GM20431 (cell line): ENCODE measurements around the gene ICAM1.
"Not testable (repeated sequence)": the region's sequence is repeated elsewhere in the genome, so short reads cannot be mapped to it uniquely, and the experiment has no call there.

Experiments
- in situ Hi-C: fragments of 300-500 bp; cut with MseI, MboI; formaldehyde crosslinking; loops from one replicate; pipeline ENCODE4 v1.15.0; 2020; ENCODE audit warnings: low sequenced_read_pairs; ENCODE audit not compliant: unreplicated experiment

Gene ICAM1

DNA sequence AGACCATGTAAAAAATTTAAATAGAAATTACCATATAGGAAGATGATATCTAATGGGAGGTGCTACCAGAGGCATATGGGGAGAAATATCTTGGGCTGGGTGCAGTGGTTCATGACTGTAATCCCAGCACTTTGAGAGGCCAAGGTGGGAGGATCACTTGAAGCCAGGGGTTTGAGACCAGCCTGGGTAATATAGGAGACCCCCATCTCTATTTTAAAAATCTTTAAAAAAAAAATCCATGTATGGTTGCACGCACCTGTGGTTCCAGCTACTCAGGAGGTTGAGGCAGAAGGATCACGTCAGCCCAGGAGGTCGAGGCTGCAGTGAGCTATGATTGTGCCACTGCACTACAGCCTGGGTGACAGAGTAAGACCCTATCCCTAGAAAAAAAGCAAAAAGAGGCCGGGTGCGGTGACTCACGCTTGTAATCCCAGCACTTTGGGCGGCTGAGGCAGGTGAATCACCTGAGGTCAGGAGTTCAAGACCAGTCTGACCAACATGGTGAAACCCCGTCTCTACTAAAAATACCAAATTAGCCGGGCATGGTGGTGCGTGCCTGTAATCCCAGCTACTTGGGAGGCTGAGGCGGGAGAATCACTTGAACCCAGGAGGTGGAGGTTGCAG lies 29.0 kb upstream of the ICAM1 start:
- in situ Hi-C loops = not testable (repeated sequence)

DNA sequence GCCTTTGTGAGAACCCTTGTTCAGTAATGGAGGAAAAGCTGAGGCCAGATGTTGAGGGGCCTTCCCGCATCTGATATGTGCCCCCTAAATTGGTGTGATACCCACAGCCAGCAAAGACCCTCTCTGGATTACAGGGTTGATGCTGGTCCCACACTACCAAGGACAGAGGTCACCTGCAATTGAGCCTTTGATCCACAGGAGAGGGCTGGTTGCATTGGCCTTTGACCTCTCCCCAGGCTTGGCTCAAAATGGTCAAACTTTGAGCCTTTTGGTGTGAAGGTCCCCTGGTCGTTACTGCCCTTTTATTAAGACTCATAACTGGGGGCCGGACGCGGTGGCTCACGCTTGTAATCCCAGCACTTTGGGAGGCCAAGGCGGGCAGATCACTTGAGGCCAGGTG lies 27.3 kb upstream of the ICAM1 start:
- in situ Hi-C loops = no loop called here

DNA sequence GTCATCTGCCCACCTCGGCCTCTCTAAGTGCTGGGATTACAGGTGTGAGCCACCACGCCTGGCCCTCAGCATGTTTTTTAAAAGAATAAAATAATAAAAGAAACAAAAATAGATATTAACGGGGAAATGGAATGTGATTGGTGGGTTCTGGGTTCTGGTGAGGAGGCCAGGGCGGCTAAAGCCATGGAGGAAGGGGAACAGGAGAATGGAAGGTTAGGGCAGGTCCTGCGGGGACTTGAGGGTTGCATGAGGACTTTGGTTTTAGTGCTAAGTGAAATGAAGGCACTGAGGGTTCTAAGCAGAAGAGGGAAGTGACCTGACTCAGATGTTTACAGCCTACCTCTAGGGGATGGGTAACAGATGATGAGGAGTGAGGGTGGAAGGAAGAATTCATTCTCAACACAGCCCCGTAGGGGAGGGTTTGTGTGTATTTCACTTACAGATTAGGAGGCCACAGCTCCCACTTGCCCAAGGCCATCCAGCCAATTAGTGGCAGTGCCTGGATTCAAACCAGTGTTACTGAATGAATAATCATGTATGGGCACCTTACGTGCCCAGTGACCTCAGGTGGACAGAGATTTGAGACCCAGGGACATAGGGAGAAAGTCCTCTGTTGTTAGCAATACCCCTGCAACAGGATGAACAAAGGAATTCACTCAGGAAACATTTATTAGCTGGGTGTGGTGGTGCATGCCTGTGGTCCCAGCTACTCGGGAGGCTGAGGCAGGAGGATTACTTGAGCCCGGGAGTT lies 25.6 kb upstream of the ICAM1 start:
- in situ Hi-C loops = no loop called here

DNA sequence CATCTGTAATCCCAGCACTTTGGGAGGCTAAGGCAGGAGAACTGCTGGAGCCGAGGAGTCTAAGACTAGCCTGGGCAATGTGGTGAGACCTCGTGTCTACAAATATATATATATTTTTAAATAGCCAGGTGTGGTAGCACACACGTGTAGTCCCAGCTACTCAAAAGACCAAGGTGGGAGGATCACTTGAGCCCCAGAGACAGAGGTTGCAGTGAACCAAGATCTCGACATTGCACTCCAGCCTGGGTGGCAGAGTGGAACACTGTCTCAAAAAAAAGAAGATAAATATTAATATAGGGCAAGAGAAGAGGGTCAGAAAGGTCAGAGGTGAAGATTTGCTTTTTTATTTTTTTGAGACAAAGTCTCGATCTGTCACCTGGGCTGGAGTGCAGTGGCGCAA lies 24.4 kb upstream of the ICAM1 start:
- in situ Hi-C loops = no loop called here

DNA sequence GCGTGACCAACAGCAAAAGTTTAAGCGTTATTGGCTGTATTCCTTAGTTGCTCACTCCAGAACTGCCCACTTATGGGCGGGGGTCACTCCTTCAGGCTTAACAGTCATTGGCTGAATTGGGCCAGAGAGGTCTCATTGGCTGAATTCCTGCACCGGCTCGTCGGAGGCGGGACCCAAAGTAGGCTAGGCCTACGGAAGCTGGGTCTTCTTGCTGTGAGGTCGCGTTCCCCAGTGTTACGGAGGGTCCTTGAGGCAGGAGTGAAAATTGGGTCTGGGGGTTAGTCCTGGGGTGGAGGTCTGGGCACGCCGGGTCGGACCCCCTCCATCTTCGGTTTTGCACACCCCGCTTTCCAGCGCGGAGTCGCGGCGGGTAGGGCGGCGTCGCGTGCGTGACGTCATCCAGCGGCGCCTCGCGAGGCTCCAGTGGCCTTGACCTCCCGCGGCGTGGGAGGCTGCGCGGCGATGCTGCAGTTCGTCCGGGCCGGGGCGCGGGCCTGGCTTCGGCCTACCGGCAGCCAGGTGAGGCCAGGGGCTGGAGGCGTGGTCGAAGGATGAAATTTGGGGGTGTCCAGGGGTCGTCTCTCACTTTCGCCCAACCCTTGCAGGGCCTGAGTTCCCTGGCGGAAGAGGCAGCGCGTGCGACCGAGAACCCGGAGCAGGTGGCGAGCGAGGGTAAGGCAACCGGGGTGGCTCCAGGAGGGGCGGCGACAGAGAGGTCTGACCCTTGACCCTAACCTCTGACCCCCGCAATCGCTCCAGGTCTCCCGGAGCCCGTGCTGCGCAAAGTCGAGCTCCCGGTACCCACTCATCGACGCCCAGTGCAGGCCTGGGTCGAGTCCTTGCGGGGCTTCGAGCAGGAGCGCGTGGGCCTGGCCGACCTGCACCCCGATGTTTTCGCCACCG lies 18.9 kb upstream of the ICAM1 start, which contains the start of gene MRPL4:
Gene MRPL4 (plus strand): TSS at position 423 of the 903 bp plus-strand sequence. CDS start 40 bp downstream, at position 463.
- in situ Hi-C loops = no loop called here

DNA sequence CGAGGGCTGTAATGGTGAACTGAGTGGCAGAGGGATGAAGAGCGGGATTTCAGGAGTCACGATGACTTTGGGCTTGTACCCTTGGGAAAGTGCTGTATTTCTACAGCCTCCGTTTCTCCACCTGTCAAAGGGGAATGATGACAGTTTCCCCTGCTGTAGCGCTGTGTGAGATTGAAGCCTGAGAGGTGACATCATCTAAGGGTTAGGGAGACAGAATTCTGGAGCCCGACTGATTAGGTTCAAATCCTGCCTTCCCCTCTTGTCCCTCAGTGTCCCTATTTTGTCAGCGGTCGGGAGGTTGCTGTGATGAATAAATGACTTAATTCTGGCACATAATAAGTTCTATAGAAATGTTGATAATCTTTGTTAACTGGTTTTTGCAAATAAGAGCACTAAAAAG lies 18.2 kb upstream of the ICAM1 start:
- in situ Hi-C loops = no loop called here

DNA sequence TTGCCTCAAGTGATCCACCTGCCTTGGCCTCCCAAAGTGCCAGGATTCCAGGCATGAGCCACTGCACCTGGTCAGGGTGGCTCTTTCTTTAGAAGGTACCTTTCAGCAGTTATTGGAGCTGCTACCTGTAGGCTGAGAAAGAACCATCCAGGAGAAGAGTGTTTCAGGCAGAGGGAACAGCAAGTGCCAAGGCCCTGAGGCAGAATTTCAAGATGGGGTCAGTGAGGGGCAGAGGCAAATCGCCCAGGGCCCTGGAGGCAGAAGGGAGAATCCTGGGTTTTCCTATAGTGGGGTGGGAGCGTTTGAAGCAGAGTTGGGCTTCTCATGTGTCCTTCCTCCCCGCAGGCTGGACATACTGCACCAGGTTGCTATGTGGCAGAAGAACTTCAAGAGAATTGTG lies 16.7 kb upstream of the ICAM1 start:
- in situ Hi-C loops = no loop called here

DNA sequence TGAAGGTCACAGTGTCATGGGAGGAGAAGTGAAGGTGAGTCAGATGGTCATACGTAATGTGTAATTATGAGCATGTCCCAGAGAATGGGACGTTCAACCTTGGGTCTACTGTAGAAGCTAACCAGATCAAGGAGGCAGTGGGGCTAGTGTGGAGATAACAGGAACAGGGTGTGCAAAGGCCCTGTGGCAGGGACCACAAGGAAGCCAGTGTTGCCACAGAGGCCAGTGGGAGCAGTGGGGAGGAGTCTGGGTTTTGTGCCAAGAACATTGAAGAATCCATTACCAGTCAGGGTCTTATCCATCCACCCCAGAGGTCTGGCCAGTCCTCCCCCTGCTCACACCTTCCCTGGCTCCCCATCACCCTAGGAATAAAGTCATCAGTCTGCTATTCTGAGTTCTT lies 15.6 kb upstream of the ICAM1 start:
- in situ Hi-C loops = no loop called here

DNA sequence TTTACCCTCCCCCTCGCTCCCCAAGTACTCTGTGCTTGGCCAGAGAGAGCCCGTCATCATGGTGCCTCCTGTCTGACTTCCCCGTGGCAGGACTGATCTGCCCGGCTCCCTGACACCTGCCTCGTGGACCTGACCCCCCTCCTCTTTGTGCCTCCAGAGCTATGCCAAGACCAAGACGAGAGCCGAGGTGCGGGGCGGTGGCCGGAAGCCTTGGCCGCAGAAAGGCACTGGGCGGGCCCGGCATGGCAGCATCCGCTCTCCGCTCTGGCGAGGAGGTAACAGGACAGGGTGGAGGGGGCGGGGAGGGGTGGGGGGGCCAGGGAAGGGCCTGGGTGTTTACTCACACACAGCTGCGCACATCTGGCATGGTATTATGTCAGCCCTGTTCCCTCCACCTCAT lies 14.4 kb upstream of the ICAM1 start:
- in situ Hi-C loops = no loop called here

DNA sequence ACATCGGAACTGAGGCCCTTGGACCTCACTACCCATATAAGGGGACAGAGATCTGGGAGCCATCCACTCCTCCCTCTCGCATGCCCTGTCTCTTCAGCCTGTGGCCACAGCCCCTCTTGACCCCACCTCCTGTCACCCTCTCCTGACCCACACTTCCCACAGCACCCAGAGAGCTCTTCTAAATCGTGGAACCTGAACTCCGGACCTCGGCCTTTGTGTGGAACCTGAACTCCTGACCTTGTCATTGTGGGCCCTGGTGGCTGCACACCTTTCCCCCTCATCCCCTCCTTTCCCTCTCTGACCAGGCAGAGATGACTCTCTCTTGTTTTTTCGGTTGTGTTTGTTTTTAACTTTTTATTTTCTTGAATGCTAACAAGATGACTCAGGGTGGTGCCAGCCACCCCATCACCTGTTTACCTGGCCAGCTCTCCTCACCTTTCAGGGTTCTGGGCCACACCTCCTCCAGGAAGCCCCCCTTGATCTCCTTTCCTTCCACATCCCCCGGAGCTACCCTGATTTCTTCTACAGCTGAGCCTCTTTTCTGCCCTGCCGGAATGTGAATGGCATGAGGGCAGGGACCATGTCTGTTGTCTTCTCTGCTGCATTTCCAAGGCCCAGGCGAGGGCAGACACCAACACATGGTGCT lies 13.8 kb upstream of the ICAM1 start:
- in situ Hi-C loops = no loop called here

DNA sequence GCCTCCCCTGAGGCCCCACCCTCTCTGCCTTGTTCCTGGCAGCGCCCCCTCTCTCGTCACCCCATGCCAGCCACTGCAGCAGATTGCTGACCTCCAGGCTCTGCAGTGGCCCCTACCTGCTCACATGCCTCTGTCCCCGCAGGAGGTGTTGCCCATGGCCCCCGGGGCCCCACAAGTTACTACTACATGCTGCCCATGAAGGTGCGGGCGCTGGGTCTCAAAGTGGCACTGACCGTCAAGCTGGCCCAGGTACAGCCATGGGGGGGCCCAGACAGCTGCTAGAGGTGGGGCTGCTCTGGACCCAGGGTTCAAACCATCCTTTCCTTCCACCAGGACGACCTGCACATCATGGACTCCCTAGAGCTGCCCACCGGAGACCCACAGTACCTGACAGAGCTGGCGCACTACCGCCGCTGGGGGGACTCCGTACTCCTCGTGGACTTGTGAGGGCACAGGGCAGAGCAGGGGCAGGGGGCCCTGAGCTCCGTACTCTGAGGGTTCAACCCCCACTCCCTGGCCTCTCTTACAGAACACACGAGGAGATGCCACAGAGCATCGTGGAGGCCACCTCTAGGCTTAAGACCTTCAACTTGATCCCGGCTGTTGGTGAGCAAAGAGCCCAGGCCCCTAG lies 12.7 kb upstream of the ICAM1 start:
- in situ Hi-C loops = no loop called here

DNA sequence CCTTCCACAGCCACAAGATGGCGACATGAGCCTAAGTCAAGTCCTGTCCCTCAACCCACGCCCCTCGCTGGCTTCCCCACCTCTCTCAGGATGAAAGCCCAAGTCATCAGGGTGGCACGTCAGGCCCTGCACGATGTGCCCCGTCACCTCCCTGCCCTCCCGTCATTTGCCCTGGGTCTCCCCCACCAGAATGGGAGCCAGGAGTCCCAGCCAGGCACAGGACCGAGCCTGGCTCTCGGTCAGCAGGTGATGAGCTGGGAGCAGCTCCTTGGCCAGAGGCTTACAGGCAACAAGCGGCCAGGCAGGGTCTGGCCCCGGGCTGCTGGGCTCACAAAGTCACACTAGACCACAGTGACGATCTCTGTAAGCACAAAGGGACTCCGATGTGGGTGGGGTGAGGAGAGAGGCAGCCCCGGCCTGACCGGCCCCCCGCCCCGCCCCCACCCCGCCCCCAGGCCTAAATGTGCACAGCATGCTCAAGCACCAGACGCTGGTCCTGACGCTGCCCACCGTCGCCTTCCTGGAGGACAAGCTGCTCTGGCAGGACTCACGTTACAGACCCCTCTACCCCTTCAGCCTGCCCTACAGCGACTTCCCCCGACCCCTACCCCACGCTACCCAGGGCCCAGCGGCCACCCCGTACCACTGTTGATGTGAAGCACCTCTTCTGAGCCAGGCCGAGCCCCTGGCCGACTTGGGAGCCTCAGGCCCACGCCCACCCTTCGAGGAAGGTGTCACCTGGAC lies 11.6 kb upstream of the ICAM1 start:
- in situ Hi-C loops = no loop called here

DNA sequence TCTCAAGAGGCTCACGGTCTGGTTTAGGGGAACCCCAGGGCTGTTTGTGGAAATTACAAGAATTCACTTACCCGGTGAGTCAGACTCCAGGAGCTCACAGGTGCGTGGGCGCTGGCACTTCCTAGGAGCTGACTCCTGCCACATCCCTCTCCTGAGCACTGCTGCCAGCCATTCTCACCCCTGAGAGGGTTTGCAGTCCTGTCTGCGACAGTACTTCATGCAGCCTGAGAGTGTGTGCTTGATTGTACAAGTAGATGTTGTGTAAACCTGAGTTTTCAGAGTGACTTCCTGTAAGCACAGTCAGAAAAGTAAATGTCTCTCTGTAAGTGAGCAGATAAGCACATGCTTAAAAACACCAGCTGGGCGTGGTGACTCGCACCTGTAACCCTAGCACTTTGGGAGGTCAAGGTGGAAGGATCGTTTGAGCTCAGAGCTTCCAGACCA lies 10.8 kb upstream of the ICAM1 start:
- in situ Hi-C loops = no loop called here

DNA sequence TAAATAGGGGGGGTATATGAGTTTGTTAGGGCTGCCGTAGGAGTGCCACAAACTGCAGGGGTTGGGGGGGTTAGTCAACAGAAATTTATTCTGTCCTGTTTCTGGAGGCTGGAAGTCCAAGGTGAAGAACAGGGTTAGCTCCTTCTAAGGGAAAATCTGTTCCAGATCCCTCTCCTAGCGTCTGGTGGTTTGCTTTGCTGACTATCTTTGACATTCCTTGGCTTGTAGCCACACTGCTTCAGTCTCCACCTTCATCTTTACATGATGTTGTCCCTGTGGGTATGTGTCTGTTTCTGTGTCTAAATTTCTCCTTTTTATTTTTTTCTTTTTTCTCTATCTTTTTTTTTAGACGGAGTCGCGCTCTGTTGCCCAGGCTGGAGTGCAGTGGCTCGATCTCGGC lies 8.1 kb upstream of the ICAM1 start:
- in situ Hi-C loops = no loop called here

DNA sequence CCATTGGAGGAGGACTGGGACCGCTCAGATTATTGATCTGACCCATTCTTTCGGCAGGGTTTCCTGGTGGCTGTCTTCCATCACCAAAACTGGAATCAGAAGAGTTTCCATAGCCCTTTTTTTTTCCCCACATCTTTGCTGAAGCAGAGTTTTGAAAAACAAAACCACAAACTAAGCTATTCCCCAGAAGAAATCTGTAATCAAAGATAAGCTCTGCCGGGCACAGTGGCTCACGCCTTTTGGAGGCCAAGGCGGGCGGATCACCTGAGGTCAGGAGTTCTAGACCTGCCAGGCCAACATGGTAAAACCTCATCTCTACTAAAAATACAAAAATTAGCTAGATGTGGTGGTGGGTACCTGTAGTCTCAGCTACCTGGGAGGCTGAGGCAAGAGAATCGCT lies 4.2 kb upstream of the ICAM1 start:
- in situ Hi-C loops = no loop called here

DNA sequence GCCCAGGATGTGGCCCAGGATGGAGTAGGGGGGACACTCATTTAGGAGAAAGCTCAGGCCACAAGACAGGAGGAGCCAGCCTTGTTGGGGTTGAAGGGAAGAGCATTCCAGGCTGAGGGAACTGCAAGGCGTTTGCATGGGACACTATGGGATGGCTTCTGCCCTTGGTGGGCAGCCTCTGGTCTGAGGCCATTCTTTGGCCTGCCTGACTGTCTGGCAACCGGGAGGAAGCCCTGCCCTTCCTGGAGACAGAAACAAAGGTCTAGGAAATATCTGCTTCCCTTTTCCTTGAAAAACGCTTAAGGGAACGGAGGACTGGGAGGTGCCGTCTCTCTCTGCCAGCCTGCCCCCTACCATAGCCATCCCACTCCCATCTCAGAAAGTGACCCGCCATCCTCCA lies 2.8 kb upstream of the ICAM1 start:
- in situ Hi-C loops = no loop called here

DNA sequence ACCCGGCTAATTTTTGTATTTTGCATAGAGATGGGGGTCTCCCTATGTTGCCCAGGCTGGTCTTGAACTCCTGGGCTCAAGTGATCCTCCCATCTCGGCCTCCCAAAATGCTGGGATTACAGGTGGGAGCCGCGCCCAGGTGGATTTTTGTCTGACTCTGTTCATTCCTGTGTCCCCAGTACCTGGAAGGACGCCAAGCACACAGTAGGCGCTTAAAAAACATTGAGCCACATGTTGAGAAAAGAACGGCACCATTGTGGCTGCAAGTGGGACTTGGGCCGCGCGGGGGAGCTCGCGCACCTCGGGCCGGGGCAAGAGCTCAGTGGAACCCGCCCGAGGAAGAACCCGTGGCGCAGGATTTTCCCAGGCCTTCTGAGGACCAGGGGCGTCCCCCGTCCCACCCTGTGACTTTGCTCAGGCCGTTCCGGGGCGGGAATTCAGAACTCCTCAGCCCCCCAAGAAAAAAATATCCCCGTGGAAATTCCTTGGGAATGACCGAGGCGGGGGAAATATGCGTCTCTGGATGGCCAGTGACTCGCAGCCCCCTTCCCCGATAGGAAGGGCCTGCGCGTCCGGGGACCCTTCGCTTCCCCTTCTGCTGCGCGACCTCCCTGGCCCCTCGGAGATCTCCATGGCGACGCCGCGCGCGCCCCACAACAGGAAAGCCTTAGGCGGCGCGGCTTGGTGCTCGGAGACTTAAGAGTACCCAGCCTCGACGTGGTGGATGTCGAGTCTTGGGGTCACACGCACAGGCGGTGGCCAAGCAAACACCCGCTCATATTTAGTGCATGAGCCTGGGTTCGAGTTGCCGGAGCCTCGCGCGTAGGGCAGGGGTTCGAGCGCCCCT lies 1.4 kb upstream of the ICAM1 start:
- in situ Hi-C loops = loop anchor here (5.0 kb wide), 1 partner anchor 113 kb away; the partner anchor contains the start of gene TYK2

DNA sequence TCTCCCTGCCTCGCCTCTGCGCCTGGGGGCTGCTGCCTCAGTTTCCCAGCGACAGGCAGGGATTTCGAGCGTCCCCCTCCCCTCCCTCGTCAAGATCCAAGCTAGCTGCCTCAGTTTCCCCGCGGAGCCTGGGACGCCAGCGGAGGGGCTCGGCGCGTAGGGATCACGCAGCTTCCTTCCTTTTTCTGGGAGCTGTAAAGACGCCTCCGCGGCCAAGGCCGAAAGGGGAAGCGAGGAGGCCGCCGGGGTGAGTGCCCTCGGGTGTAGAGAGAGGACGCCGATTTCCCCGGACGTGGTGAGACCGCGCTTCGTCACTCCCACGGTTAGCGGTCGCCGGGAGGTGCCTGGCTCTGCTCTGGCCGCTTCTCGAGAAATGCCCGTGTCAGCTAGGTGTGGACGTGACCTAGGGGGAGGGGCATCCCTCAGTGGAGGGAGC lies 722 bp upstream of the ICAM1 start:
- in situ Hi-C loops = loop anchor here (5.0 kb wide), 1 partner anchor 112 kb away; the partner anchor contains the start of gene TYK2
